Endothelial cell of umbilical vein (primary cell): ENCODE data around the gene ATP8B3. TPM values are rescaled to one million over a fixed set of nuclear protein-coding genes. Genes with fewer than 3 reads are reported as not detected.

ENCODE experiments used
- BruUV-seq: library from RNA; stranded (reverse); fragments of 400-500 nt; replicated peaks from 2 replicates; lab custom pipeline; 2021; lab: Mats Ljungman, UMichigan
- CTCF ChIA-PET: fragments of 300-600, 350-600 bp; sonication (Branson Sonifier 250); formaldehyde crosslinking; loops from one replicate; lab custom pipeline; 2021; ENCODE audit warnings: antibody characterized with exemption, inconsistent platforms; lab: Charles Lee
- POLR2A ChIA-PET: fragments of 300-600, 350-600 bp; sonication (Branson Sonifier 250); formaldehyde crosslinking; loops from one replicate; lab custom pipeline; 2021; ENCODE audit warnings: antibody characterized with exemption, inconsistent platforms; lab: Charles Lee
- DNase-seq: peaks from one replicate; pipeline ENCODE4 v3.0.0-alpha.2; 2011; ENCODE audit warnings: low read depth, low spot score
- FAIRE-seq: peaks from 2 replicates; lab custom pipeline; 2011; peaks lifted over from hg19 to GRCh38; lab: Jason Lieb, UNC
- H2AFZ ChIP-seq: 2 replicates; pipeline ENCODE4 v1.6.0; 2012; ENCODE audit warnings: low read depth, low read length, control low read depth, inconsistent platforms
- H3K27ac ChIP-seq: 2 replicates; pipeline ENCODE4 v1.5.1; 2011; ENCODE audit warnings: low read depth, mild to moderate bottlenecking, control low read depth, low read length, moderate library complexity; ENCODE audit not compliant: insufficient read depth
- H3K27me3 ChIP-seq, 2 experiments: 2 replicates each; pipeline versions ENCODE4 v1.6.0 to v1.6.1; 2011; ENCODE audit warnings: low read length in 2 of 2, mixed read lengths in 1 of 2; ENCODE audit not compliant: control insufficient read depth in 2 of 2, insufficient read depth in 2 of 2
- H3K36me3 ChIP-seq, 2 experiments: 2 replicates in 1 of 2; 3 replicates in 1 of 2; pipeline ENCODE4 v1.5.1; 2011; ENCODE audit warnings: low read length in 2 of 2, mild to moderate bottlenecking in 1 of 2, moderate library complexity in 1 of 2; ENCODE audit not compliant: control insufficient read depth in 2 of 2, insufficient read depth in 2 of 2; ENCODE audit errors: extremely low read depth in 1 of 2
- H3K4me1 ChIP-seq: 3 replicates; pipeline ENCODE4 v1.5.1; 2011; ENCODE audit warnings: mild to moderate bottlenecking, low read length; ENCODE audit not compliant: control insufficient read depth, insufficient read depth; ENCODE audit errors: extremely low read depth
- H3K4me2 ChIP-seq: 2 replicates; pipeline ENCODE4 v1.6.1; 2011; ENCODE audit warnings: low read length, control low read depth, mixed read lengths; ENCODE audit not compliant: insufficient read depth
- H3K4me3 ChIP-seq, 3 experiments: fragments of 200-600 bp in 1 of 3; sonication (generic), shearing (Covaris generic) in 1 of 3; replicated peaks in 1 of 3; 2 replicates each; pipeline ENCODE4 v1.5.1; 2011 to 2016; ENCODE audit warnings: control low read depth in 3 of 3, low read length in 3 of 3, mild to moderate bottlenecking in 2 of 3, inconsistent platforms in 1 of 3, low read depth in 1 of 3, moderate library complexity in 1 of 3; ENCODE audit not compliant: insufficient read depth in 1 of 3
- H3K79me2 ChIP-seq: 2 replicates; pipeline ENCODE4 v1.6.0; 2012; ENCODE audit warnings: low read length, inconsistent platforms; ENCODE audit not compliant: control insufficient read depth, insufficient read depth
- H3K9ac ChIP-seq: replicated peaks from 2 replicates; pipeline ENCODE3; 2011; ENCODE audit warnings: low read length, control low read depth; ENCODE audit not compliant: insufficient read depth; ENCODE audit errors: extremely low read depth
- H3K9me1 ChIP-seq: replicated peaks from 3 replicates; pipeline ENCODE4 v1.6.0; 2011; ENCODE audit warnings: mild to moderate bottlenecking, low read length; ENCODE audit not compliant: control insufficient read depth, insufficient read depth; ENCODE audit errors: extremely low read depth
- H3K9me3 ChIP-seq: replicated peaks from 2 replicates; pipeline ENCODE4 v1.5.1; 2012; ENCODE audit warnings: low read length, inconsistent platforms; ENCODE audit not compliant: control insufficient read depth, insufficient read depth
- H4K20me1 ChIP-seq: replicated peaks from 2 replicates; pipeline ENCODE3; 2011; ENCODE audit warnings: mild to moderate bottlenecking, low read length; ENCODE audit not compliant: control insufficient read depth, insufficient read depth; ENCODE audit errors: extremely low read depth
- EZH2 ChIP-seq: IDR thresholded peaks from 2 replicates; pipeline ENCODE4 v1.6.1; 2012; ENCODE audit warnings: borderline replicate concordance, low read depth, mild to moderate bottlenecking, moderate library complexity, low read length, inconsistent platforms; ENCODE audit not compliant: severe bottlenecking
- dilution Hi-C: fragments of 300-500 bp; cut with MboI; formaldehyde crosslinking; loops from one replicate; pipeline ENCODE4 v1.15.0; 2019; ENCODE audit warnings: low sequenced_read_pairs; ENCODE audit not compliant: extremely low pct_ligation_motif_present
- intact Hi-C: fragments of 100-400 bp; cut with micrococcal nuclease; formaldehyde crosslinking; loops from one replicate; pipeline ENCODE4 v1.10.0; 2022
- polyA plus RNA-seq, 4 experiments: library from polyadenylated mRNA; depleted of rRNA in 3 of 4; stranded (reverse) in 3 of 4; unstranded in 1 of 4; fragments of >200 nt; gene quantifications; 2 replicates each; pipeline versions ENCODE4 v1.2.1 to v1.2.3, GENCODE V29; 2011 to 2012; ENCODE audit warnings: missing spikeins in 1 of 4
- total RNA-seq: library from RNA; stranded (reverse); gene quantifications from 2 replicates; pipeline ENCODE4 v1.2.3, GENCODE V29; 2021
- TF ChIP-seq, protein P1 (sequence below), 2 donors: IDR thresholded peaks; 1 replicate in 1 of 2; 2 replicates in 1 of 2; pipeline ENCODE4 v1.5.1; 2011; ENCODE audit warnings: low read length in 2 of 2, mild to moderate bottlenecking in 2 of 2, moderate library complexity in 2 of 2, control low read depth in 1 of 2, inconsistent platforms in 1 of 2, low read depth in 1 of 2; ENCODE audit not compliant: insufficient read depth in 1 of 2; ENCODE audit errors: extremely low read depth in 1 of 2

ATP8B3 gene
- total and polyA plus RNA-seq, 2 donors (not counting 3 experiments of a cell fraction or from before 2014, with no cell fraction given) = 1.1 to 7.3 TPM

DNA sequence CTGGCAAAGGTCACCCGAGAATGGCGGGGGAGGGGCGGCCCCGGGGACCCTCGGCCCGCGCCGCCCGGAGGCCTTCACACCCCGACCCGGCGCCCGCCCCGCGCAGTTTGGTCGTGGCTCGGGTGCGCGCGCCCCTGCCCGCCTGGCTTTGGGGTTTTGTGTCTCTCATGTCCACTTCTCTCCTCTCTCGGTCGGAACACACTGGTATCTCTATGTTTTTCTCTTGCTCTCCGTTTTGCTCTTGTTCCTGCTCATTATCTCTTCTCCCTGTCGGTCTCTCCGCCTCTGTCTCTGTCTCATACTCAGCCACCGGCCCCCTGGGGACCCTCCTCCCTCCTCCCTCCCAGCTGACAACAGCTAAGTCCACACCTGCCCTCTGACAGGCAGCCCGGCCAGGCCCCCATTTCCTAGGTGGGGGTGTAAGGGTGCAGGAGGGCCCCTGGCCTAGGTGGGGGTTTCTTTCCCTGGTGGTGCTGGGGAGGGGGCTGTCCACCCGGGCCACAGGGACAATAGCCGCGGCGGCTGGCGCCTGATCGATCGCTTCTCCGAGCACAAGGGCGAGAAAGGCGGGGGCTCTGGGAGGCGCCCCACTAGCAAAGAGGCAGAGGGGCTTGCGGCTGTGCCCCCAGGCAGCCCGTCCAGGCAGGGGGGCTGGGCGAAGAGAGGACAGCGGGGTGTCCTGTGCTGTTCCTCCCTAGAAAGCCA, 56.5 kb downstream of the ATP8B3 start:
- Histone ChIP-seq H2AFZ (no peak overlapping the region), H3K27me3 (peaks cover 74 to 86% of the 10 kb centered on the region in 2 experiments), H3K9ac (no peak overlapping the region), H3K79me2 (no peaks in the 10 kb centered on the region), H3K4me3 (no peak overlapping the region), H3K36me3 (no peaks in the 10 kb centered on the region), H4K20me1 (no peaks in the 10 kb centered on the region), H3K9me1 (no peaks in the 10 kb centered on the region), H3K9me3 (no peaks in the 10 kb centered on the region), H3K27ac (no peak overlapping the region), H3K4me2 (no peak overlapping the region), H3K4me1 (no peaks in the 10 kb centered on the region)
- ChIA-PET CTCF (interaction anchor here (0.7 to 1.0 kb wide), 4 partner anchors 9 to 83 kb away, joined by 3 to 5 read pairs (median 4); no protein-coding TSS in a partner anchor), POLR2A (no interaction called here)
- DNase-seq = no peak
- TF ChIP-seq EZH2 = peak; percentile 92
- TF ChIP-seq, protein P1, sequence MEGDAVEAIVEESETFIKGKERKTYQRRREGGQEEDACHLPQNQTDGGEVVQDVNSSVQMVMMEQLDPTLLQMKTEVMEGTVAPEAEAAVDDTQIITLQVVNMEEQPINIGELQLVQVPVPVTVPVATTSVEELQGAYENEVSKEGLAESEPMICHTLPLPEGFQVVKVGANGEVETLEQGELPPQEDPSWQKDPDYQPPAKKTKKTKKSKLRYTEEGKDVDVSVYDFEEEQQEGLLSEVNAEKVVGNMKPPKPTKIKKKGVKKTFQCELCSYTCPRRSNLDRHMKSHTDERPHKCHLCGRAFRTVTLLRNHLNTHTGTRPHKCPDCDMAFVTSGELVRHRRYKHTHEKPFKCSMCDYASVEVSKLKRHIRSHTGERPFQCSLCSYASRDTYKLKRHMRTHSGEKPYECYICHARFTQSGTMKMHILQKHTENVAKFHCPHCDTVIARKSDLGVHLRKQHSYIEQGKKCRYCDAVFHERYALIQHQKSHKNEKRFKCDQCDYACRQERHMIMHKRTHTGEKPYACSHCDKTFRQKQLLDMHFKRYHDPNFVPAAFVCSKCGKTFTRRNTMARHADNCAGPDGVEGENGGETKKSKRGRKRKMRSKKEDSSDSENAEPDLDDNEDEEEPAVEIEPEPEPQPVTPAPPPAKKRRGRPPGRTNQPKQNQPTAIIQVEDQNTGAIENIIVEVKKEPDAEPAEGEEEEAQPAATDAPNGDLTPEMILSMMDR (IDR thresholded peaks at IDR 0.05; ENCODE audit: extremely low read depth in 1 of 2, insufficient read depth in 1 of 2, low read depth in 1 of 2, low read length in 2 of 2) = no peak
- no TSS peak for BruUV-seq
- intact Hi-C loops (no loop called here), dilution Hi-C loops (no loop called here)
- no peak for FAIRE-seq
